Measurements from ENCODE around the gene KLHL42. TPM values are rescaled to one million over a fixed set of nuclear protein-coding genes. Genes with fewer than 3 reads are reported as not detected.

Gene KLHL42
- total and polyA plus RNA-seq, 8 donors = 10.7 to 21.3 (median 15.1) TPM

DNA sequence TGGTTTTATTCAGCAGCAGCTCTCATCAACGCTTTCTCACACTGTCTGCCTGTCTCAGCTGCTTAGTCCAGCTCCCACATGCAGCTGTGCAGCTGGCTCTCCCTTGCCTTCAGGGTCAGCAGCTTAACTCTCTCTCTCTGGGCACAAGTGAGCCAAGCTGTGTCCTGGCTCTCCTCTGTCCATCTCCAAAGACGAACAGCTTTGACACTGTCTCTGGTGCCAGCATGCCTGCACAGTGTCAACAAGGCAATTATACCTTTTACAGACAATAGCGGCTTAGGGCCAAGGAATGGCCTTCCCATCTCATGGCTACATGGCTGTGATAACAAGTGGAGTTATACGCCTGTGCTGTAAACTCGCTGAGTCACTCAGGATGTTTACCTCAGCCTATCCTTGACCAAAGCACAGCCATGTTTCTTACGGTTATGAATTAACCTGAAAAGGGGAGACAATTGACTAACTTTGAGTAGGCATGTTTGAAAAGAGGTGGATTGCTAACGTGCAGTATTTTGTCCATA, 38.4 kb downstream of the KLHL42 start:
- intact Hi-C loops (cut with DNase I) = loop anchor here in 1 of 3 donors (10.0 kb wide), 1 partner anchor 84 kb away; no protein-coding TSS in a partner anchor
- no peaks in the 10 kb centered on the region for H3K9me3 ChIP-seq
- H3K36me3 ChIP-seq = no peaks in the 10 kb centered on the region
- DNase-seq (peak in 3 of 6 donors; percentile 23 to 29 (median 25)), FAIRE-seq (no peak), ATAC-seq (peak in 3 of 4 donors; percentile 60 to 78 (median 76))
- peaks cover 0 to 11% (median 8%) of the 10 kb centered on the region in 3 donors for H3K4me1 ChIP-seq
- TF ChIP-seq, protein P1, sequence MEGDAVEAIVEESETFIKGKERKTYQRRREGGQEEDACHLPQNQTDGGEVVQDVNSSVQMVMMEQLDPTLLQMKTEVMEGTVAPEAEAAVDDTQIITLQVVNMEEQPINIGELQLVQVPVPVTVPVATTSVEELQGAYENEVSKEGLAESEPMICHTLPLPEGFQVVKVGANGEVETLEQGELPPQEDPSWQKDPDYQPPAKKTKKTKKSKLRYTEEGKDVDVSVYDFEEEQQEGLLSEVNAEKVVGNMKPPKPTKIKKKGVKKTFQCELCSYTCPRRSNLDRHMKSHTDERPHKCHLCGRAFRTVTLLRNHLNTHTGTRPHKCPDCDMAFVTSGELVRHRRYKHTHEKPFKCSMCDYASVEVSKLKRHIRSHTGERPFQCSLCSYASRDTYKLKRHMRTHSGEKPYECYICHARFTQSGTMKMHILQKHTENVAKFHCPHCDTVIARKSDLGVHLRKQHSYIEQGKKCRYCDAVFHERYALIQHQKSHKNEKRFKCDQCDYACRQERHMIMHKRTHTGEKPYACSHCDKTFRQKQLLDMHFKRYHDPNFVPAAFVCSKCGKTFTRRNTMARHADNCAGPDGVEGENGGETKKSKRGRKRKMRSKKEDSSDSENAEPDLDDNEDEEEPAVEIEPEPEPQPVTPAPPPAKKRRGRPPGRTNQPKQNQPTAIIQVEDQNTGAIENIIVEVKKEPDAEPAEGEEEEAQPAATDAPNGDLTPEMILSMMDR (IDR thresholded peaks at IDR 0.05) = no peak
- 29 to 52% methylated on average over 7 of the region's 7 CpGs for WGBS, 2 donors
- H3K27me3 ChIP-seq = no peaks in the 10 kb centered on the region
- no peak overlapping the region for H3K4me3 ChIP-seq
- H3K27ac ChIP-seq = peak overlapping the region in 2 of 4 donors; percentile 31

GRCh38 chr12:27820564-27820963, 40.5 kb downstream of the KLHL42 start:
- Histone ChIP-seq H3K4me3 (no peak overlapping the region), H3K4me1 (peaks cover 0 to 11% (median 8%) of the 10 kb centered on the region in 3 donors), H3K27ac (no peak overlapping the region), H3K36me3 (no peaks in the 10 kb centered on the region), H3K9me3 (no peaks in the 10 kb centered on the region), H3K27me3 (no peaks in the 10 kb centered on the region)
- intact Hi-C loops (cut with DNase I) = loop anchor here in 1 of 3 donors (10.0 kb wide), 1 partner anchor 76 kb away; no protein-coding TSS in a partner anchor
- FAIRE-seq (no peak), DNase-seq (no peak), ATAC-seq (no peak)
- WGBS, 2 donors = 77 to 78% methylated on average over 5 of the region's 5 CpGs
- TF ChIP-seq, protein P1 (IDR thresholded peaks at IDR 0.05) = no peak

GRCh38 chr12:27821259-27821973, 41.4 kb downstream of the KLHL42 start:
- no peak overlapping the region for H3K27ac ChIP-seq
- TF ChIP-seq, protein P1 (IDR thresholded peaks at IDR 0.05) = peak; percentile 51 to 72 (median 61)
- H3K4me1 ChIP-seq = peaks cover 0 to 11% (median 8%) of the 10 kb centered on the region in 3 donors
- H3K4me3 ChIP-seq = no peak overlapping the region
- peak in 3 of 6 donors; percentile 30 to 52 (median 41) for DNase-seq
- H3K9me3 ChIP-seq = no peaks in the 10 kb centered on the region
- WGBS, 2 donors = 14 to 15% methylated on average over 7 of the region's 7 CpGs
- H3K27me3 ChIP-seq = no peaks in the 10 kb centered on the region
- no peaks in the 10 kb centered on the region for H3K36me3 ChIP-seq
- intact Hi-C loops (cut with DNase I) = loop anchor here in 1 of 3 donors (10.0 kb wide), 1 partner anchor 77 kb away; no protein-coding TSS in a partner anchor
- peak; percentile 77 to 86 (median 84) for ATAC-seq
- FAIRE-seq = no peak

GRCh38 chr12:27822076-27822712, 42.2 kb downstream of the KLHL42 start:
- H3K27ac ChIP-seq = no peak overlapping the region
- intact Hi-C loops (cut with DNase I) = loop anchor here in 1 of 3 donors (10.0 kb wide), 1 partner anchor 77 kb away; no protein-coding TSS in a partner anchor
- DNase-seq (no peak), FAIRE-seq (no peak), ATAC-seq (no peak)
- no peak overlapping the region for H3K4me3 ChIP-seq
- TF ChIP-seq, protein P1 (IDR thresholded peaks at IDR 0.05) = no peak
- H3K36me3 ChIP-seq = no peaks in the 10 kb centered on the region
- peaks cover 0 to 11% (median 8%) of the 10 kb centered on the region in 3 donors for H3K4me1 ChIP-seq
- no peaks in the 10 kb centered on the region for H3K9me3 ChIP-seq
- WGBS, 2 donors = 69 to 79% methylated on average over 9 of the region's 9 CpGs
- H3K27me3 ChIP-seq = no peaks in the 10 kb centered on the region
